DND-41 (cell line): ENCODE measurements around the gene IPO4.

Experiments
- ATAC-seq: fragments of 200-7000 bp; cut with Tn5 transposase; 3 replicates; pipeline ENCODE4 v1.9.1; 2021; ENCODE audit warnings: low read depth; ENCODE audit not compliant: insufficient read depth
- DNase-seq: peaks from one replicate; pipeline ENCODE4 v3.0.0-alpha.2; 2020
- H2AFZ ChIP-seq: 2 replicates; pipeline ENCODE4 v1.6.0; 2012; ENCODE audit warnings: low read depth, low read length
- H3K27ac ChIP-seq: 2 replicates; pipeline ENCODE4 v1.5.1; 2012; ENCODE audit warnings: low read length, inconsistent platforms
- H3K27me3 ChIP-seq: fragments of 200-600 bp; sonication (generic); 2 replicates; pipeline ENCODE4 v1.6.0; 2012; ENCODE audit warnings: low read length, mild to moderate bottlenecking, inconsistent platforms; ENCODE audit not compliant: insufficient read depth, poor library complexity
- H3K36me3 ChIP-seq: 2 replicates; pipeline ENCODE4 v1.5.1; 2012; ENCODE audit warnings: low read length, inconsistent platforms; ENCODE audit not compliant: insufficient read depth
- H3K4me1 ChIP-seq: 2 replicates; pipeline ENCODE4 v1.5.1; 2012; ENCODE audit warnings: mild to moderate bottlenecking, low read length; ENCODE audit not compliant: insufficient read depth
- H3K4me2 ChIP-seq: 2 replicates; pipeline ENCODE4 v1.6.0; 2012; ENCODE audit warnings: mild to moderate bottlenecking, moderate library complexity, low read length, inconsistent platforms; ENCODE audit not compliant: insufficient read depth
- H3K4me3 ChIP-seq, 2 experiments: fragments of 200-600 bp in 1 of 2; shearing (Covaris generic) in 1 of 2; 2 replicates each; pipeline ENCODE4 v1.5.1; 2012 to 2016; ENCODE audit warnings: inconsistent platforms in 2 of 2, low read length in 2 of 2, mild to moderate bottlenecking in 2 of 2, low read depth in 1 of 2, moderate library complexity in 1 of 2
- H3K79me2 ChIP-seq: 2 replicates; pipeline ENCODE4 v1.6.0; 2012; ENCODE audit warnings: low read length, inconsistent platforms; ENCODE audit not compliant: insufficient read depth
- H3K9ac ChIP-seq: 2 replicates; pipeline ENCODE4 v1.6.0; 2012; ENCODE audit warnings: low read depth, mild to moderate bottlenecking, inconsistent platforms, low read length, moderate library complexity
- H3K9me3 ChIP-seq: 2 replicates; pipeline ENCODE4 v1.5.1; 2012; ENCODE audit warnings: low read length, moderate library complexity, mild to moderate bottlenecking, inconsistent platforms; ENCODE audit not compliant: insufficient read depth, severe bottlenecking
- H4K20me1 ChIP-seq: 2 replicates; pipeline ENCODE4 v1.6.0; 2012; ENCODE audit warnings: low read length; ENCODE audit not compliant: insufficient read depth
- EZH2 ChIP-seq: IDR thresholded peaks from 3 replicates; pipeline ENCODE4 v1.6.1; 2012; ENCODE audit warnings: borderline replicate concordance, low read depth, mild to moderate bottlenecking, moderate library complexity, low read length, inconsistent platforms; ENCODE audit not compliant: severe bottlenecking
- TF ChIP-seq, protein P1 (sequence below): IDR thresholded peaks from 2 replicates; pipeline ENCODE4 v1.5.1; 2012; ENCODE audit warnings: borderline replicate concordance, low read length, moderate library complexity, mild to moderate bottlenecking; ENCODE audit not compliant: poor library complexity, severe bottlenecking; ENCODE audit errors: extremely low read depth

Gene IPO4

DNA sequence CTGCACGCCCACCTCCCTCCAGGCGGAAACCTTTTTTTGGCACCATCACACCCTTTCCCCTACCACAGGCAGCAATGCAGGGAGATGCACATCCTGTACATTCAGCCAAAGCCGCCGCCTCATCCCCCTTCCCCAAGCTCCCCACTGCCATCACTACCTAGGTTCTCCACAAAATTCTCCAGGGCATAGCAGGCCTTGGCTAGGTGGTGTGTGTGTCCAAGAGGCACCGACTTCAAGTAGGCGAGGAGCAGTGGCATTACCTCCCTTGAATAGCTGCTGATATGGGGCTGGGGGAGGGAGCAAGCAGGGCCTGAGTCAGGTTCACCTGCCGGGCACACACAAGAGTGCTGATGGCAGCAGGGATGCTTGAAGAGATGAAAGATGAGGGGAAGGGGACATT is 3.6 kb downstream of the IPO4 start:
- H3K9ac ChIP-seq = no peak overlapping the region
- H4K20me1 ChIP-seq = peaks cover 17% of the 10 kb centered on the region; the same call in 1 of the 2 replicates
- no peaks in the 10 kb centered on the region for H3K27me3 ChIP-seq
- TF ChIP-seq EZH2 = no peak
- TF ChIP-seq, protein P1, sequence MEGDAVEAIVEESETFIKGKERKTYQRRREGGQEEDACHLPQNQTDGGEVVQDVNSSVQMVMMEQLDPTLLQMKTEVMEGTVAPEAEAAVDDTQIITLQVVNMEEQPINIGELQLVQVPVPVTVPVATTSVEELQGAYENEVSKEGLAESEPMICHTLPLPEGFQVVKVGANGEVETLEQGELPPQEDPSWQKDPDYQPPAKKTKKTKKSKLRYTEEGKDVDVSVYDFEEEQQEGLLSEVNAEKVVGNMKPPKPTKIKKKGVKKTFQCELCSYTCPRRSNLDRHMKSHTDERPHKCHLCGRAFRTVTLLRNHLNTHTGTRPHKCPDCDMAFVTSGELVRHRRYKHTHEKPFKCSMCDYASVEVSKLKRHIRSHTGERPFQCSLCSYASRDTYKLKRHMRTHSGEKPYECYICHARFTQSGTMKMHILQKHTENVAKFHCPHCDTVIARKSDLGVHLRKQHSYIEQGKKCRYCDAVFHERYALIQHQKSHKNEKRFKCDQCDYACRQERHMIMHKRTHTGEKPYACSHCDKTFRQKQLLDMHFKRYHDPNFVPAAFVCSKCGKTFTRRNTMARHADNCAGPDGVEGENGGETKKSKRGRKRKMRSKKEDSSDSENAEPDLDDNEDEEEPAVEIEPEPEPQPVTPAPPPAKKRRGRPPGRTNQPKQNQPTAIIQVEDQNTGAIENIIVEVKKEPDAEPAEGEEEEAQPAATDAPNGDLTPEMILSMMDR = no peak
- H2AFZ ChIP-seq = no peak overlapping the region
- peaks cover 33% of the 10 kb centered on the region for H3K4me1 ChIP-seq
- H3K4me3 ChIP-seq = no peak overlapping the region
- no peak for DNase-seq
- H3K79me2 ChIP-seq = peaks cover 18% of the 10 kb centered on the region
- no peaks in the 10 kb centered on the region for H3K9me3 ChIP-seq
- ATAC-seq = no peak
- no peak overlapping the region for H3K27ac ChIP-seq
- peaks cover 74% of the 10 kb centered on the region for H3K36me3 ChIP-seq
- no peak overlapping the region for H3K4me2 ChIP-seq

DNA sequence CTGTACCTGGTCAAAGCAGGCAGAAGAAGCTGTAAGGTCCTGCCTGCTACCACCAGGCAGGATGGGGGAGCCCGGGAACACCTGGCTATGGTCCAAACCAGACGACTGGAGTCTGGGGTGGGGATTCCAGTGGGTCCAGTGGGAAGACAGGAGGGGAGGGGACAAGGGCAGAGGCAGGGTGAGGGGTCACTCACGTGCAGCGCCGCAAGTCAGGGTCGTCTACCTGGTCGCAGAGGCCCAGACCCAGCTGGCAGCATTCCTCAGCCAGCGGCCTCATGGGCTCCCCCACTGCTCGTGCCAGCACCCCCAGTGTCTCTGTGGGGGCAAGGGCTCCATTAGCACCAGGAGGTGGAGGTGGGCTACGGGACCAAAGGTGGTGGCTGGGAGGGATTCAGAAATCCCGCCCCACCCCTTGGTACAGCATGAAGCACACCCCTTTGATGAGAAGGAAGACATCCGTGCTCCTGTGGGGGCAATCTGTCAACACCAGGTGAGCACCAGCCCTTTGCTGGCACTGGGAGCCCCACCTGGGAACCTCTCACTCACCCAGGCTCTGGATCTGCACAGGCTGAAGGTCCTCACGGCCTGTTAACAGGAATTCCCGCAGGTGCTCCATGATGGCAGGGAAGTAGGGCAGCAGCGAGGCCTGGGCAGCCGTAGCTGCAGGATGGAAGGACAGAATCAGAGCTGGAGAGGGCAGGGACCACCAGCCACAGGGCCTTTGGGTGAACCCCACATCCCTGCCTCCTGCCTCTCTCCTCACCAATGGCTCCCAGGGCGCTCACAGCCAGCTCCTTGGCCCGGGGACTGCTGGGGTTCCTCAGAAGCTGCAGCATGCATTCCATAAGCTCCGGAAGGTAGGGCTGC is 4.3 kb downstream of the IPO4 start:
- H3K27ac ChIP-seq = no peak overlapping the region
- TF ChIP-seq EZH2 = no peak
- TF ChIP-seq, protein P1 = no peak
- no peak for DNase-seq
- no peak for ATAC-seq
- H3K36me3 ChIP-seq = peaks cover 78% of the 10 kb centered on the region
- H3K9me3 ChIP-seq = no peaks in the 10 kb centered on the region
- H3K27me3 ChIP-seq = no peaks in the 10 kb centered on the region
- H3K4me1 ChIP-seq = peaks cover 26% of the 10 kb centered on the region
- no peak overlapping the region for H3K9ac ChIP-seq
- no peak overlapping the region for H2AFZ ChIP-seq
- H3K4me3 ChIP-seq = no peak overlapping the region
- peaks cover 22% of the 10 kb centered on the region; the same call in 1 of the 2 replicates for H4K20me1 ChIP-seq
- peaks cover 18% of the 10 kb centered on the region for H3K79me2 ChIP-seq
- H3K4me2 ChIP-seq = no peak overlapping the region

DNA sequence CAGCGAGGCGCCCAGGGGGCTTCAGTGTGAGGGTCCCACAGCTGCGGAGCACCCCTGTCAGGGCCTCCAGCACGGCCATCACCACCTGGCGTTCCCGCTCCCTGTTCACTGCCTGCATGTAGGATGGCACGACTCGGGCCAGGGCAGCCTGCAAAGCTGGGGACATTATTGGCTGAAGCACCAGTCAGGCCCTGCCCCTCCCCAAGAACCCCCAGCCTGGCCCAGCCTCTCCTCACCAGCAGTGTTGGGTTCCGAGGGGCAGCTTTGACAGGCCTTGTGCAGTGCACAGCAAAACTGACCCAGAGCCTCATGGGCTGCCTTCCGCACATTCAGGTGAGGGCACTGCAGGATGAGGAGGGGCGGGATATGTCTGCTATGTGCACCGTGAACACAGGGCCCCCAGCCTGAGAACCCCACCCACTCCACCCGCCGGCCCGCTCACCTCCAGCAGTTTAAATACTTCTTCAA is 5.6 kb downstream of the IPO4 start:
- H3K4me3 ChIP-seq = no peak overlapping the region
- DNase-seq (no peak), ATAC-seq (no peak)
- H3K4me2 ChIP-seq = no peak overlapping the region
- H3K9ac ChIP-seq = no peak overlapping the region
- H3K27me3 ChIP-seq = no peaks in the 10 kb centered on the region
- H4K20me1 ChIP-seq = peaks cover 23% of the 10 kb centered on the region; the same call in 1 of the 2 replicates
- peaks cover 15% of the 10 kb centered on the region for H3K4me1 ChIP-seq
- no peaks in the 10 kb centered on the region for H3K9me3 ChIP-seq
- no peak overlapping the region for H2AFZ ChIP-seq
- H3K36me3 ChIP-seq = peaks cover 89% of the 10 kb centered on the region
- no peak overlapping the region for H3K27ac ChIP-seq
- peaks cover 16% of the 10 kb centered on the region; the same call in 1 of the 2 replicates for H3K79me2 ChIP-seq
- TF ChIP-seq EZH2 = no peak
- TF ChIP-seq, protein P1 = no peak
